SK-N-SH (cell line): Measurements from ENCODE around the gene MRPS18A.

Experiments
- CTCF ChIP-seq: fragments of 200-600 bp; sonication (generic); IDR thresholded peaks from 2 replicates; pipeline ENCODE4 v1.6.1; 2017; ENCODE audit warnings: antibody characterized with exemption, mild to moderate bottlenecking, moderate library complexity
- EP300 ChIP-seq, 2 experiments: IDR thresholded peaks; 2 replicates each; pipeline versions ENCODE4 v1.4.0 to v1.6.1; 2012; ENCODE audit warnings: borderline replicate concordance in 1 of 2, low read depth in 1 of 2, low read length in 1 of 2
- MAX ChIP-seq: IDR thresholded peaks from 2 replicates; pipeline ENCODE4 v1.4.0; 2012; ENCODE audit warnings: low read depth
- NRF1 ChIP-seq: IDR thresholded peaks from 2 replicates; pipeline ENCODE4 v1.6.1; 2012; ENCODE audit warnings: low read depth, mild to moderate bottlenecking, low read length
- PBX3 ChIP-seq: IDR thresholded peaks from 2 replicates; pipeline ENCODE4; 2012
- POLR2AphosphoS5 ChIP-seq: IDR thresholded peaks from 2 replicates; pipeline ENCODE4 v1.6.1; 2012; ENCODE audit warnings: low read depth, low read length
- SIN3A ChIP-seq: IDR thresholded peaks from 2 replicates; pipeline ENCODE4 v1.6.1; 2012; ENCODE audit warnings: low read depth, mild to moderate bottlenecking, low read length, moderate library complexity, borderline replicate concordance
- USF1 ChIP-seq: IDR thresholded peaks from 2 replicates; pipeline ENCODE4 v1.4.0; 2012; ENCODE audit warnings: low read depth, borderline replicate concordance
- YY1 ChIP-seq: IDR thresholded peaks from 2 replicates; pipeline ENCODE4 v1.4.0; 2012; ENCODE audit warnings: low read depth, mild to moderate bottlenecking

- TF ChIP-seq USF1 (no peak), CTCF (no peak), POLR2AphosphoS5 (no peak), PBX3 (no peak), SIN3A (no peak), YY1 (no peak), MAX (no peak), NRF1 (no peak), EP300 (IDR thresholded peaks at IDR 0.05; ENCODE audit: borderline replicate concordance in 1 of 2, low read depth in 1 of 2, low read length in 1 of 2) (no peak)
These were observed 65.8 kb downstream of the MRPS18A start for GRCh38 chr6:43621836-43622180.
